ENCODE measurements around the gene CACNA1F.
A peak's percentile ranks its signal among the peaks of the same experiment; 100 is the strongest.

Gene CACNA1F

GRCh38 chrX:49202022-49202421 lies 31.1 kb downstream of the CACNA1F start:
- no peak for DNase-seq (ENCODE audit: low read depth in 1 of 2, low spot score in 1 of 2)
- TF ChIP-seq POLR2AphosphoS5 (IDR thresholded peaks at IDR 0.05; ENCODE audit: low read depth) (no peak), SPI1 (IDR thresholded peaks at IDR 0.05; ENCODE audit: borderline replicate concordance, low read depth) (no peak), GABPA (IDR thresholded peaks at IDR 0.05; ENCODE audit: low read depth) (no peak)
- TF ChIP-seq, protein P1, sequence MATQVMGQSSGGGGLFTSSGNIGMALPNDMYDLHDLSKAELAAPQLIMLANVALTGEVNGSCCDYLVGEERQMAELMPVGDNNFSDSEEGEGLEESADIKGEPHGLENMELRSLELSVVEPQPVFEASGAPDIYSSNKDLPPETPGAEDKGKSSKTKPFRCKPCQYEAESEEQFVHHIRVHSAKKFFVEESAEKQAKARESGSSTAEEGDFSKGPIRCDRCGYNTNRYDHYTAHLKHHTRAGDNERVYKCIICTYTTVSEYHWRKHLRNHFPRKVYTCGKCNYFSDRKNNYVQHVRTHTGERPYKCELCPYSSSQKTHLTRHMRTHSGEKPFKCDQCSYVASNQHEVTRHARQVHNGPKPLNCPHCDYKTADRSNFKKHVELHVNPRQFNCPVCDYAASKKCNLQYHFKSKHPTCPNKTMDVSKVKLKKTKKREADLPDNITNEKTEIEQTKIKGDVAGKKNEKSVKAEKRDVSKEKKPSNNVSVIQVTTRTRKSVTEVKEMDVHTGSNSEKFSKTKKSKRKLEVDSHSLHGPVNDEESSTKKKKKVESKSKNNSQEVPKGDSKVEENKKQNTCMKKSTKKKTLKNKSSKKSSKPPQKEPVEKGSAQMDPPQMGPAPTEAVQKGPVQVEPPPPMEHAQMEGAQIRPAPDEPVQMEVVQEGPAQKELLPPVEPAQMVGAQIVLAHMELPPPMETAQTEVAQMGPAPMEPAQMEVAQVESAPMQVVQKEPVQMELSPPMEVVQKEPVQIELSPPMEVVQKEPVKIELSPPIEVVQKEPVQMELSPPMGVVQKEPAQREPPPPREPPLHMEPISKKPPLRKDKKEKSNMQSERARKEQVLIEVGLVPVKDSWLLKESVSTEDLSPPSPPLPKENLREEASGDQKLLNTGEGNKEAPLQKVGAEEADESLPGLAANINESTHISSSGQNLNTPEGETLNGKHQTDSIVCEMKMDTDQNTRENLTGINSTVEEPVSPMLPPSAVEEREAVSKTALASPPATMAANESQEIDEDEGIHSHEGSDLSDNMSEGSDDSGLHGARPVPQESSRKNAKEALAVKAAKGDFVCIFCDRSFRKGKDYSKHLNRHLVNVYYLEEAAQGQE (IDR thresholded peaks at IDR 0.05; ENCODE audit: insufficient replicate concordance, low read depth) = no peak
- TF ChIP-seq, protein P2, sequence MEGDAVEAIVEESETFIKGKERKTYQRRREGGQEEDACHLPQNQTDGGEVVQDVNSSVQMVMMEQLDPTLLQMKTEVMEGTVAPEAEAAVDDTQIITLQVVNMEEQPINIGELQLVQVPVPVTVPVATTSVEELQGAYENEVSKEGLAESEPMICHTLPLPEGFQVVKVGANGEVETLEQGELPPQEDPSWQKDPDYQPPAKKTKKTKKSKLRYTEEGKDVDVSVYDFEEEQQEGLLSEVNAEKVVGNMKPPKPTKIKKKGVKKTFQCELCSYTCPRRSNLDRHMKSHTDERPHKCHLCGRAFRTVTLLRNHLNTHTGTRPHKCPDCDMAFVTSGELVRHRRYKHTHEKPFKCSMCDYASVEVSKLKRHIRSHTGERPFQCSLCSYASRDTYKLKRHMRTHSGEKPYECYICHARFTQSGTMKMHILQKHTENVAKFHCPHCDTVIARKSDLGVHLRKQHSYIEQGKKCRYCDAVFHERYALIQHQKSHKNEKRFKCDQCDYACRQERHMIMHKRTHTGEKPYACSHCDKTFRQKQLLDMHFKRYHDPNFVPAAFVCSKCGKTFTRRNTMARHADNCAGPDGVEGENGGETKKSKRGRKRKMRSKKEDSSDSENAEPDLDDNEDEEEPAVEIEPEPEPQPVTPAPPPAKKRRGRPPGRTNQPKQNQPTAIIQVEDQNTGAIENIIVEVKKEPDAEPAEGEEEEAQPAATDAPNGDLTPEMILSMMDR (IDR thresholded peaks at IDR 0.05; ENCODE audit: insufficient read depth, low read length) = no peak
- no peaks in the 10 kb centered on the region for H3K27me3 ChIP-seq (ENCODE audit: insufficient read depth, poor library complexity, severe bottlenecking)
- H3K4me3 ChIP-seq (replicated peaks; ENCODE audit: insufficient read depth, low read length) = no peak overlapping the region
- no peak overlapping the region for H3K27ac ChIP-seq (replicated peaks)

DNA sequence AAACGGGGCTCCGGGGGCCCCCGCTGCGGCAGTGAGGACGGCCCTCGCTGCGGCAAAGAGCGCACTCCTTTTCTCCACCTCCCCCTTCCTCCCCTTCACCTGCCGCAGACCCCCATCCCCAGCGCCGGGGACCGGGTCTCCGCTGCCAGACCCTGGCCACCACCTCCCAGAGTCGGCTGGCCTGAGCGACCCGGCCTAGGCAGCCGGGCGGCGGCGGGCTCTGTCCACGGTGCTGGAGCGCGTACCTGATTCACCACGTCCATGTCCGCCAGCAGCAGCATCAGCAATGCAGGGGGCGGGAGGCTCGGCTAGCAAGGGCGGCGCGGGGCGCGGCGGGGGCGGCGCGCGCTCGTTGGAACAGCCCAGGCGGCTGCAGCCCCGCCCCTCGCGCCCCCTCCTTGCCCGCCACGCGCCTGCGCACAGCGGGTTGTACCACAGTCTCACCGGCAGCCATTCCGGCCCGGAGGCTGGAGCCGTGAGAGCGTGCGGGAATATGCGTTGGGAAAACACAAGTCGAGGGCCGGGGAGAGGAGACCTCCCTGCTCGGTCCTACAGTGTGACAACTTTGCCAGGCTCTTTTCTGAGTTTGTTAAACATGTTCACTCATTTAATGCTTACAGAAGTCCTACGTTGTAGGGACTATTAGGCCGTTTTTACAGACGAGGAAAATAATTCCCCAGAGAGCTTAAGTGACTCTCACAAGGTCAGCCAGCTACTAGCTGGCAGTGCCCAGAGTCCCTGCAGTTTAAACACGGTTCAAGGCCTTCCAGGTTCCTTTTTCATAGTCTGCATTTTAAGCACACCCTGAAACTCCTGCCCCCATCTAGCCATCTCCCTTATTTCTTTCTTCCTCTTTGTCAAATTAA lies 33.0 kb downstream of the CACNA1F start, which contains the start of gene SYP:
Gene SYP, minus strand, starts transcription at position 288 of the 866 bp plus-strand sequence. Its CDS starts 7 bp downstream, at position 281.
- DNase-seq (ENCODE audit: low read depth in 1 of 2, low spot score in 1 of 2) = peak in 1 of 2 experiments; percentile 76
- Histone ChIP-seq H3K27ac (replicated peaks) (no peak within 1 kb of the TSS), H3K27me3 (ENCODE audit: insufficient read depth, poor library complexity, severe bottlenecking) (no peaks in the 10 kb centered on the region), H3K4me3 (replicated peaks; ENCODE audit: insufficient read depth, low read length) (peak within 1 kb of the TSS; percentile 21; the same call in 1 of the 2 replicates)
- TF ChIP-seq SPI1 (IDR thresholded peaks at IDR 0.05; ENCODE audit: borderline replicate concordance, low read depth) (no peak), POLR2AphosphoS5 (IDR thresholded peaks at IDR 0.05; ENCODE audit: low read depth) (peak; percentile 80; the same call in 1 of the 2 replicates), GABPA (IDR thresholded peaks at IDR 0.05; ENCODE audit: low read depth) (no peak)
- TF ChIP-seq, protein P1 (IDR thresholded peaks at IDR 0.05; ENCODE audit: insufficient replicate concordance, low read depth) = peak; percentile 95
- TF ChIP-seq, protein P2 (IDR thresholded peaks at IDR 0.05; ENCODE audit: insufficient read depth, low read length) = no peak

DNA sequence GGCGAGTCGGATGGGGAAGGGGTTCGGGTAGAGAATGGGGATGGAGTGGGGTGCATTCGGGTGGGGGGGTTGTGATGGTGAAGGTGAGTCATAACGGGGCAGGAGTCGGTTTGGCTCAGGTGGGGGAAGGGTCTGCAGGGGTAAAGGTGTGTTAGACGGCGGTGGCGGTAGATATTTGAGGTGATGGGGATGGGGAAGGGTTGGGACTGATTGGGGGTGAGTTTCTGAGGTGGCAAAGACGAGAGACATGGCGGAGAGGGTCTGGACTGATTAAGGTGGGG lies 33.9 kb downstream of the CACNA1F start:
- no peak overlapping the region for H3K27ac ChIP-seq (replicated peaks)
- no peak for DNase-seq (ENCODE audit: low read depth in 1 of 2, low spot score in 1 of 2)
- H3K4me3 ChIP-seq (replicated peaks; ENCODE audit: insufficient read depth, low read length) = no peak overlapping the region
- no peak for TF ChIP-seq GABPA (IDR thresholded peaks at IDR 0.05; ENCODE audit: low read depth)
- no peak for TF ChIP-seq POLR2AphosphoS5 (IDR thresholded peaks at IDR 0.05; ENCODE audit: low read depth)
- no peak for TF ChIP-seq SPI1 (IDR thresholded peaks at IDR 0.05; ENCODE audit: borderline replicate concordance, low read depth)
- TF ChIP-seq, protein P2 (IDR thresholded peaks at IDR 0.05; ENCODE audit: insufficient read depth, low read length) = no peak
- TF ChIP-seq, protein P1 (IDR thresholded peaks at IDR 0.05; ENCODE audit: insufficient replicate concordance, low read depth) = no peak
- no peaks in the 10 kb centered on the region for H3K27me3 ChIP-seq (ENCODE audit: insufficient read depth, poor library complexity, severe bottlenecking)

Data from HL-60 (cell line).